ENCODE measurements around the gene TIMM22.
"Not testable (repeated sequence)": the region's sequence is repeated elsewhere in the genome, so short reads cannot be mapped to it uniquely, and the experiment has no call there.

TIMM22 gene

DNA sequence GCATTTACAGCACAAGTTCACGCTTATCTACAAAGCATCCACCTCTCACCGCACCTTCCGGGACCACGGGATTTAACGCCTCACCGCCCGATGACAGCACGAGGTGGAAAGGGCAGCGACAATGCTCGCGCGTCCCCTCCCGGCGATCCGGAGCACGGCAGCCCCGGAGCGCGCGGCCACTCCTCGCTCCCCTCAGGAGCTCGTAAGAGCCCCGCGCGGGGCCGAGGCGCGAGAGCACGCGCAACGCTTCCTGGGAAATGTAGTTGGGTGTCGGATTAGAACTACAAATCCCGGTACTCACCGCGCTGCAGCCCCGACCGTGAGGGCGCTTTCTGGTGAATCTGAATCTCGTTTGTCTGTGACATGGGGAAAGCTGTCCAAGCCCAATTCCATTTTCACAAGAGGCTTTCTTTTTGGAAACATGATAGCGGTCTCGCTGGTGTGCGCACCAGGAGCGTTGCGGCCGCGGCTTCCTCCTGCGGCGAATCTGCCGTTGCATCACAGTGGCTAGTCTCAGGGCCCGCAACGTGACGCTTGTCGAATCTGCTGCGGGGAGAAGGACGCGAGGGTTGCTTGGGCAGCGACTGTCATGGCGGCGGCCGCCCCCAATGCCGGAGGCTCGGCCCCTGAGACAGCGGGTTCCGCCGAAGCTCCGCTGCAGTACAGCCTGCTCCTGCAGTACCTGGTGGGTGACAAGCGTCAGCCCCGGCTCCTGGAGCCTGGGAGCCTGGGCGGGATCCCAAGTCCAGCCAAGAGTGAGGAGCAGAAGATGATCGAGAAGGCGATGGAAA lies at the start of gene TIMM22:
Gene TIMM22 (plus strand): TSS at position 576 of the 791 bp plus-strand sequence. CDS start 14 bp downstream, at position 590.
- DNase-seq = peak; percentile 89 to 94

GRCh38 chr17:948284-948852 lies 48.6 kb upstream of the TIMM22 start:
- no peaks in the 10 kb centered on the region for H3K9me3 ChIP-seq
- H3K4me1 ChIP-seq = peaks cover 0 to 26% (median 22%) of the 10 kb centered on the region in 4 donors
- peak overlapping the region in 1 of 2 donors; percentile 28 for H3K27ac ChIP-seq
- DNase-seq = no peak
- intact Hi-C loops (cut with DNase I; ENCODE audit: low total_unique reads) = no loop called here
- peak overlapping the region in 1 of 2 donors; percentile 21 for H3K4me3 ChIP-seq
- TF ChIP-seq, protein P1, sequence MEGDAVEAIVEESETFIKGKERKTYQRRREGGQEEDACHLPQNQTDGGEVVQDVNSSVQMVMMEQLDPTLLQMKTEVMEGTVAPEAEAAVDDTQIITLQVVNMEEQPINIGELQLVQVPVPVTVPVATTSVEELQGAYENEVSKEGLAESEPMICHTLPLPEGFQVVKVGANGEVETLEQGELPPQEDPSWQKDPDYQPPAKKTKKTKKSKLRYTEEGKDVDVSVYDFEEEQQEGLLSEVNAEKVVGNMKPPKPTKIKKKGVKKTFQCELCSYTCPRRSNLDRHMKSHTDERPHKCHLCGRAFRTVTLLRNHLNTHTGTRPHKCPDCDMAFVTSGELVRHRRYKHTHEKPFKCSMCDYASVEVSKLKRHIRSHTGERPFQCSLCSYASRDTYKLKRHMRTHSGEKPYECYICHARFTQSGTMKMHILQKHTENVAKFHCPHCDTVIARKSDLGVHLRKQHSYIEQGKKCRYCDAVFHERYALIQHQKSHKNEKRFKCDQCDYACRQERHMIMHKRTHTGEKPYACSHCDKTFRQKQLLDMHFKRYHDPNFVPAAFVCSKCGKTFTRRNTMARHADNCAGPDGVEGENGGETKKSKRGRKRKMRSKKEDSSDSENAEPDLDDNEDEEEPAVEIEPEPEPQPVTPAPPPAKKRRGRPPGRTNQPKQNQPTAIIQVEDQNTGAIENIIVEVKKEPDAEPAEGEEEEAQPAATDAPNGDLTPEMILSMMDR (IDR thresholded peaks at IDR 0.05) = no peak
- no peaks in the 10 kb centered on the region for H3K27me3 ChIP-seq
- no peaks in the 10 kb centered on the region for H3K36me3 ChIP-seq

More for the DNA sequence above, at the start of gene TIMM22:
- Histone ChIP-seq H3K4me1 (peaks cover 3 to 34% (median 32%) of the 10 kb centered on the region in 4 donors), H3K27ac (peak within 1 kb of the TSS; percentile 71 to 82), H3K9me3 (no peaks in the 10 kb centered on the region), H3K36me3 (peaks cover 0 to 19% (median 7%) of the 10 kb centered on the region in 3 donors), H3K27me3 (no peaks in the 10 kb centered on the region), H3K4me3 (peak within 1 kb of the TSS; percentile 68 to 69)
- TF ChIP-seq, protein P1 (IDR thresholded peaks at IDR 0.05) = peak; percentile 86 to 89
- intact Hi-C loops (cut with DNase I; ENCODE audit: low total_unique reads) = loop anchor here (2.0 kb wide), 1 partner anchor 60 kb away; no protein-coding TSS in a partner anchor

DNA sequence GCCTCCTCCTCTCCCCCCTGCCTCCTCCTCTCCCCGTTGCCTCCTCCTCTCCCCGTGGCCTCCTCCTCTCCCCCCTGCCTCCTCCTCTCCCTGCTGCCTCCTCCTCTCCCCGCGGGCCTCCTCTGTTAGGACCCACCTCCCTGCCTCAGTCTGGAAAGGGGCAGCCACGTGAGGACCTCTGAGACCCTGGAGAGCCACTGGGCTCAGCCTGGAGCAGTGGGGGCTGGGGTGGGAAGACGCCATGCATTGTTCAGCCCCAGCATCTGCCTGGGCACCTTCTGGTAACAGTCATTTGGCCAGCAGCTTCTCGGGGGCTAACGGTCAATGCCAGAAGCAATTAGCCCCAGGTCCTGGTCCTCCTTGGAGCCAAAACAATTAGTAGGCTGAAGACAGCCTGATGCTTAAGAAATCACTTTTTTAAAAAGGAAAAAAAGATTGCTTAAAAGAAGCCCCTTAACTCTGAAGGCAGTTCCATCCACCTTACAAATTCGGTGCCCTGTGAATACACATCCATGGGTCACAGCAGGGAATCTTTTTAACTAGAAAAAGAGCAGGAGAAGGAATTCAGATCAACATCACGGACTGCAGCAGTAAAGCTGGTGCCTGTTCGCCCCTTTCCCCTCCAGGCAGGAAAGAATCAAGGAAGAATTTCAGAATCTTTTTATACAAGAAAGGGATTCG lies 47.2 kb upstream of the TIMM22 start:
- intact Hi-C loops (cut with DNase I; ENCODE audit: low total_unique reads) = no loop called here
- H3K27ac ChIP-seq = peak overlapping the region; percentile 67 to 76

GRCh38 chr17:951325-952132 lies 45.4 kb upstream of the TIMM22 start:
- intact Hi-C loops (cut with DNase I; ENCODE audit: low total_unique reads) = no loop called here
- H3K9me3 ChIP-seq = no peaks in the 10 kb centered on the region
- TF ChIP-seq, protein P1 (IDR thresholded peaks at IDR 0.05) = no peak
- H3K27ac ChIP-seq = peak overlapping the region; percentile 67 to 76
- H3K4me1 ChIP-seq = peaks cover 0 to 37% (median 25%) of the 10 kb centered on the region in 4 donors
- no peak for DNase-seq
- no peaks in the 10 kb centered on the region for H3K36me3 ChIP-seq
- peak overlapping the region; percentile 29 for H3K4me3 ChIP-seq
- H3K27me3 ChIP-seq = no peaks in the 10 kb centered on the region

More for the DNA sequence above, 47.2 kb upstream of the TIMM22 start:
- Histone ChIP-seq H3K4me1 (peaks cover 0 to 35% (median 25%) of the 10 kb centered on the region in 4 donors), H3K4me3 (peak overlapping the region in 1 of 2 donors; percentile 31), H3K36me3 (no peaks in the 10 kb centered on the region), H3K27me3 (no peaks in the 10 kb centered on the region), H3K9me3 (no peaks in the 10 kb centered on the region)
- no peak for DNase-seq
- TF ChIP-seq, protein P1 (IDR thresholded peaks at IDR 0.05) = no peak

DNA sequence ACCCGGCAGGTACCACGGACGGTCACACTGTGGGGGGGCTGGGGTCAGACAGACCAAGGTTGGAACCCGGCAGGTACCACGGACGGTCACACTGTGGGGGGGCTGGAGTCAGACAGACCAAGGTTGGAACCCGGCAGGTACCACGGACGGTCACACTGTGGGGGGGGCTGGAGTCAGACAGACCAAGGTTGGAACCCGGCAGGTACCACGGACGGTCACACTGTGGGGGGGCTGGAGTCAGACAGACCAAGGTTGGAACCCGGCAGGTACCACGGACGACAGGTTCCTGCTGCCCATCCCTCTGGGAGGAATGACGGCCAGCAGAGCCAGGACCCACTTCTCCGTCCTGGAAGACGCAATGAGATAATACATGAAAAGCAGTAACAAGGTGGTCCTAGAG lies 44.3 kb upstream of the TIMM22 start:
- H3K4me1 ChIP-seq = peaks cover 0 to 37% (median 26%) of the 10 kb centered on the region in 4 donors
- H3K9me3 ChIP-seq; H3K36me3 ChIP-seq; H3K4me3 ChIP-seq; H3K27ac ChIP-seq; intact Hi-C loops (cut with DNase I; ENCODE audit: low total_unique reads); H3K27me3 ChIP-seq; DNase-seq: not testable (repeated sequence)
